Common myeloid progenitor, CD34-positive (primary cell): ENCODE measurements around the gene AQP10.
"Not testable (repeated sequence)": the region's sequence is repeated elsewhere in the genome, so short reads cannot be mapped to it uniquely, and the experiment has no call there.

Source experiments
- CTCF ChIA-PET: fragments of 350-600 bp; sonication (Branson Sonifier 250); formaldehyde crosslinking; loops from one replicate; lab custom pipeline; 2021; ENCODE audit warnings: antibody characterized with exemption; lab: Charles Lee
- POLR2A ChIA-PET: fragments of 350-600 bp; sonication (Branson Sonifier 250); formaldehyde crosslinking; loops from one replicate; lab custom pipeline; 2021; ENCODE audit warnings: antibody characterized with exemption; lab: Charles Lee
- DNase-seq, 3 donors: peaks; one replicate each; pipeline versions ENCODE4 v3.0.0 to v3.0.0-alpha.2; 2013
- H3K27ac ChIP-seq, 2 experiments: 1 replicate in 1 of 2; 2 replicates in 1 of 2; pipeline ENCODE4 v1.7.0; 2013; ENCODE audit warnings: inconsistent platforms in 2 of 2, low read length in 2 of 2, mild to moderate bottlenecking in 2 of 2, low read depth in 1 of 2, moderate library complexity in 1 of 2; ENCODE audit not compliant: severe bottlenecking in 2 of 2, insufficient read depth in 1 of 2, poor library complexity in 1 of 2
- H3K27me3 ChIP-seq, 5 experiments: replicated peaks in 2 of 5; 1 replicate in 3 of 5; 2 replicates in 2 of 5; pipeline versions ENCODE4 v1.6.1 to v1.7.0; 2013; ENCODE audit warnings: low read length in 4 of 5, mild to moderate bottlenecking in 2 of 5, moderate library complexity in 2 of 5, inconsistent platforms in 1 of 5; ENCODE audit not compliant: insufficient read depth in 5 of 5, control insufficient read depth in 4 of 5
- H3K36me3 ChIP-seq, 4 experiments: 1 replicate in 2 of 4; 2 replicates in 2 of 4; pipeline versions ENCODE4 v1.6.1 to v1.7.0; 2013; ENCODE audit warnings: low read length in 3 of 4, control low read depth in 1 of 4, mild to moderate bottlenecking in 1 of 4; ENCODE audit not compliant: control insufficient read depth in 4 of 4, insufficient read depth in 4 of 4
- H3K4me1 ChIP-seq, 4 experiments: 1 replicate in 3 of 4; 2 replicates in 1 of 4; pipeline versions ENCODE4 v1.6.1 to v1.7.1; 2013; ENCODE audit warnings: low read length in 3 of 4, mild to moderate bottlenecking in 3 of 4, control low read depth in 1 of 4, inconsistent platforms in 1 of 4, moderate library complexity in 1 of 4; ENCODE audit not compliant: control insufficient read depth in 4 of 4, insufficient read depth in 4 of 4; ENCODE audit errors: control extremely low read depth in 1 of 4
- H3K4me3 ChIP-seq, 7 experiments: 1 replicate in 4 of 7; 2 replicates in 3 of 7; pipeline versions ENCODE4 v1.5.1 to v1.7.0; 2013; ENCODE audit warnings: mild to moderate bottlenecking in 7 of 7, low read length in 6 of 7, moderate library complexity in 6 of 7, inconsistent platforms in 2 of 7, low read depth in 2 of 7, control low read depth in 1 of 7; ENCODE audit not compliant: insufficient read depth in 4 of 7, control insufficient read depth in 1 of 7; ENCODE audit errors: extremely low read depth in 1 of 7
- H3K9me3 ChIP-seq, 5 experiments: 1 replicate in 4 of 5; 2 replicates in 1 of 5; pipeline versions ENCODE4 v1.6.1 to v1.7.1; 2013; ENCODE audit warnings: low read length in 4 of 5, mild to moderate bottlenecking in 2 of 5, inconsistent platforms in 1 of 5, low read depth in 1 of 5, moderate library complexity in 1 of 5; ENCODE audit not compliant: control insufficient read depth in 4 of 5, insufficient read depth in 2 of 5; ENCODE audit errors: control extremely low read depth in 1 of 5
- WGBS: methylation state at CpG from one replicate; pipeline ENCODE4 v1.1.5; 2013; ENCODE audit not compliant: insufficient coverage; 5-methylcytosine and 5-hydroxymethylcytosine counted together

Gene AQP10

DNA sequence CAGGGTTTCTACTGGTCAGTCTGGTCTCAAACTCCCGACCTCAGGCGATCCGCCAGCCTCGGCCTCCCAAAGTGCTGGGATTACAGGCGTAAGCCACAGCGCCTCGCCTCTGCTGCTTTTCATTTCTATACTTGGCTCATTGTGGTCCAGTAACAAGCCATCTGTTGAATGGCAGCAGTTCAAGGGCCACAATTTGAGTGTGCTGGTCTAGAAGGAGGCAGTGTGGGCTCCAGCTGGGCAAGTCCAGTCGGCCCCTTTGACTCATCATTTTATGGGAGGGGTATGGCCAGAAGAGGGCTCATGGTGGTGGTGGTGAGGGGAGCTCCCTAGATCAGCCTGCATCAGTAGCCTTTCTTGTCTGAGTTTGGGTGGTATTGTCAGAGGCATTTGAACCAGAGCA is 37.6 kb downstream of the AQP10 start:
- POLR2A ChIA-PET = no interaction called here

DNA sequence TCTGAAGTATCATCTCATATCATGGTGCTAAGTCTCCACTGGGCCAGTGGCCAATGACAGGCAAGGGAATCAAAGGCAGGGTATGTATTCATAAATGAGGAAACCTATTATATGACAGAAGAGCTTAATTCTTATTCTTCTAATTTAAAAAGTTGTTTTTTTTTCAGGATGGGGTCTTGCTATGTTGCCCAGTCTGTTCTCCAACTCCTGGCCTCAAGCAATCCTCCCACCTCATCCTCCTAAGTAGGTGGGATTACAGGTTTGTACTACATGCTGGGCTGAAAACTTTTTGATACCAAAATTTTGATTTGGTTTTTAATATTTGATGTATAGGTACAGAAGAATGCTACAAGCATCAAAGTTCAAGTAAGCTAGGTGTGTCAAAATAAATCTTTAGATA is 39.4 kb downstream of the AQP10 start:
- Histone ChIP-seq H3K27ac (no peak overlapping the region), H3K9me3 (no peaks in the 10 kb centered on the region), H3K4me1 (peaks cover 0 to 4% (median under 1%) of the 10 kb centered on the region in 4 experiments), H3K27me3 (no peaks in the 10 kb centered on the region), H3K4me3 (no peak overlapping the region), H3K36me3 (no peaks in the 10 kb centered on the region)
- DNase-seq = no peak
- ChIA-PET POLR2A (no interaction called here), CTCF (interaction anchor here (1.1 to 1.3 kb wide), 2 partner anchors 8 to 27 kb away, joined by 3 to 4 read pairs; no protein-coding TSS in a partner anchor)

More for the DNA sequence above, 37.6 kb downstream of the AQP10 start:
- no peaks in the 10 kb centered on the region for H3K9me3 ChIP-seq
- WGBS = 100% methylated on average over 7 of the region's 8 CpGs
- no peak overlapping the region for H3K27ac ChIP-seq
- no peak overlapping the region for H3K4me3 ChIP-seq
- H3K27me3 ChIP-seq = no peaks in the 10 kb centered on the region
- H3K36me3 ChIP-seq = no peaks in the 10 kb centered on the region
- H3K4me1 ChIP-seq = peaks cover 0 to 13% (median 8%) of the 10 kb centered on the region in 4 experiments
- CTCF ChIA-PET = no interaction called here
- no peak for DNase-seq

DNA sequence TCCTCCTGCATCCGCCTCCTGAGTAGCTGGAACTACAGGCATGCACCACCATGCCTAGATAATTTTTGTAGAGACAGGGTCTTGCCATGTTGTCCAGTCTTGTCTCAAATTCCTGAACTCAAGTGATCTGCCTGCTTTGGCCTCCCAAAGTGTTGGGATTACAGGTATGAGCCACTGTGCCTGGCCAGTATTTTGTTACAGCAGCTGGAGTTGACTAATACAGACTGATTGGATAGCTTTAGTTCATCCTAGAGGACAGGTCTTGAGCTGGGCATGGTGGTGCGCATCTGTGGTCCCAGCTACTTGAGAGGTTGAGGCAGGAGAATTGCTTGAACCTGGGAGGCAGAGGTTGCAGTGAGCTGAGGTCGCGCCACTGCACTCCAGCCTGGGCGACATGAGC is 40.0 kb downstream of the AQP10 start:
- DNase-seq, POLR2A ChIA-PET, H3K36me3 ChIP-seq, H3K27ac ChIP-seq, H3K4me1 ChIP-seq, H3K27me3 ChIP-seq, H3K9me3 ChIP-seq, H3K4me3 ChIP-seq: not testable (repeated sequence)
- WGBS = 100% methylated on average over 2 of the region's 5 CpGs
- CTCF ChIA-PET = interaction anchor here (1.1 to 1.6 kb wide), 4 partner anchors 9 to 48 kb away, joined by 3 to 5 read pairs (median 4); no protein-coding TSS in a partner anchor

DNA sequence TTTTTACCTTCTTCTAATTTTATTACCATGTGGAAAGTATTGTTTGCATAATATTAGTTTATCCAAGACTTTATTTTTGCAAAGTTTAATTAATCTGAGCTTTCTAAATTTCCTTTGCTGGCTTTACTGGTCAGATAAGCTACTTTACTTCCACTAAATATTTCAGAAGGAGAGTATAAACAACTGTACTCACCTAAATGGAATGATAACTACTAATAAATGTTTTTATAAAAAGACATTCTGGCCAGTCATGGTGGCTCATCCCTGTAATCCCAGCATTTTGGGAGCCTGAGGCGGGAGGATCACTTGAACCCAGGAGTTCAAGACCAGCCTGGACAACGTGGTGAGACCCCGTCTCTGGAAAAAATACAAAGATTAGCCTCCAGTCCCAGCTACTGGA is 40.5 kb downstream of the AQP10 start:
- no peak overlapping the region for H3K4me3 ChIP-seq
- no peak overlapping the region for H3K27ac ChIP-seq
- H3K4me1 ChIP-seq = peaks cover 0 to 4% (median under 1%) of the 10 kb centered on the region in 4 experiments
- CTCF ChIA-PET = interaction anchor here (1.1 to 1.6 kb wide), 4 partner anchors 9 to 48 kb away, joined by 3 to 5 read pairs (median 4); no protein-coding TSS in a partner anchor
- H3K9me3 ChIP-seq = no peaks in the 10 kb centered on the region
- H3K36me3 ChIP-seq = no peaks in the 10 kb centered on the region
- DNase-seq = no peak
- 100% methylated on average over 1 of the region's 3 CpGs for WGBS
- POLR2A ChIA-PET = no interaction called here
- no peaks in the 10 kb centered on the region for H3K27me3 ChIP-seq

DNA sequence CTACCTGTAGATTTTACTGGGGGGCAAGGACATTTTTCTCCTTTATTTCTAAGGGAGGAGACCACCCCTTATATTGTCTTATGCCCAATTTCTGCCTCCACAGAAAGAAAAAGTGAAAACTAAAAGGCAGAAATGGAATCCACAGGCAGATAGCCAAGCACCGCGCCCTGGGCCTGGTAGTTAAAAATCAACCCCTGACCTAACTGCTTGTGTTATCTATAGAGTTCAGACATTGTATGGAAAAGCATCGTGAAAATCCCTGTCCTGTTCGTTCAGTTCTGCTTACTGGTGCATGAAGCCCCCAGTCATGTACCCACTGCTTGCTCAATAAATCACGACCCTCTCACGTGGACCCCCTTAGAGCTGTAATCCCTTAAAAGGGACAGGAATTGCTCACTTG is 50.5 kb downstream of the AQP10 start:
- WGBS = 98% methylated on average over 6 of the region's 6 CpGs
- H3K27ac ChIP-seq = no peak overlapping the region
- H3K4me1 ChIP-seq = no peaks in the 10 kb centered on the region
- H3K9me3 ChIP-seq = no peaks in the 10 kb centered on the region
- no peak overlapping the region for H3K4me3 ChIP-seq
- no peaks in the 10 kb centered on the region for H3K36me3 ChIP-seq
- H3K27me3 ChIP-seq = no peaks in the 10 kb centered on the region
- DNase-seq = no peak
- POLR2A ChIA-PET = no interaction called here
- CTCF ChIA-PET = interaction anchor here (1.0 kb wide), 1 partner anchor 9 kb away, joined by 3 read pairs; no protein-coding TSS in a partner anchor

DNA sequence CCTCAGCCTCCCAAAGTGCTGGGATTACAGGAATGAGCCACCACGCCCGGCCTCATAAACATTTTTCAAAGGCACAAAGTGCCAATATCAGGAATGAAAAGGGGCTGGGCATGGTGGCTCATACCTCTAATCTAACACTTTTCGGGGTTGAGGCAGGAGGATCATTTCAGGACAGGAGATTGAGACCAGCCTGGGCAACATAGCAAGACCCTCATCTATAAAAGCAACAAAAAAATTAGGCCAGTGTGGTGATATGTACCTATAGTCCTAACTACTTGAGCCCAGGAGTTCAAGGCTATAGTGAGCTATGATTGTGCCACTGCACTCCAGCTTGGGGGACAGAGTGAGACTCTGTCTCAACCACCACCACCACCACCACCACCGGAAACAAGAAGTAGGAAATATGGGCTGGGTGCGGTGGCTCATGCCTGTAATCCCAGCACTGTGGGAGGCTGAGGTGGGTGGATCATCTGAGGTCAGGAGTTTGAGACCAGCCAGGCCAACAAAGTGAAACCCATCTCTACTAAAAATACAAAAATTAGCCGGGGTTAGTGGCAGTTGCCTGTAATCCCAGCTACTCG is 53.0 kb downstream of the AQP10 start:
- H3K27me3 ChIP-seq, H3K27ac ChIP-seq, H3K9me3 ChIP-seq, H3K36me3 ChIP-seq, H3K4me1 ChIP-seq, H3K4me3 ChIP-seq: not testable (repeated sequence)
- ChIA-PET CTCF (interaction anchor here (0.6 kb wide), 1 partner anchor 243 kb away, joined by 4 read pairs; no protein-coding TSS in a partner anchor), POLR2A (interaction anchor here (0.6 kb wide), 1 partner anchor 79 kb away, joined by 4 read pairs; no protein-coding TSS in a partner anchor)
- peak in 1 of 3 donors; percentile 16 for DNase-seq
- 88% methylated on average over 3 of the region's 7 CpGs for WGBS
